Gastroesophageal sphincter (tissue), 3 donors: ENCODE measurements around the gene PKNOX1.
"Not testable (repeated sequence)": the region's sequence is repeated elsewhere in the genome, so short reads cannot be mapped to it uniquely, and the experiment has no call there.

Experiments
- CTCF ChIP-seq, 4 experiments: fragments of 200-600 bp in 2 of 4; fragments of 450-650 bp in 2 of 4; sonication (generic) in 1 of 4; IDR thresholded peaks; one replicate each; pipeline ENCODE4 v1.5.1; 2017 to 2019; ENCODE audit warnings: antibody characterized with exemption in 4 of 4, mild to moderate bottlenecking in 2 of 4, moderate library complexity in 2 of 4
- EP300 ChIP-seq: sonication (generic); formaldehyde crosslinking; IDR thresholded peaks from one replicate; pipeline ENCODE4 v1.6.1; 2017; ENCODE audit warnings: antibody characterized with exemption, mild to moderate bottlenecking
- POLR2AphosphoS5 ChIP-seq: sonication (generic); formaldehyde crosslinking; IDR thresholded peaks from one replicate; pipeline ENCODE4 v1.6.1; 2017; ENCODE audit warnings: antibody characterized with exemption

DNA sequence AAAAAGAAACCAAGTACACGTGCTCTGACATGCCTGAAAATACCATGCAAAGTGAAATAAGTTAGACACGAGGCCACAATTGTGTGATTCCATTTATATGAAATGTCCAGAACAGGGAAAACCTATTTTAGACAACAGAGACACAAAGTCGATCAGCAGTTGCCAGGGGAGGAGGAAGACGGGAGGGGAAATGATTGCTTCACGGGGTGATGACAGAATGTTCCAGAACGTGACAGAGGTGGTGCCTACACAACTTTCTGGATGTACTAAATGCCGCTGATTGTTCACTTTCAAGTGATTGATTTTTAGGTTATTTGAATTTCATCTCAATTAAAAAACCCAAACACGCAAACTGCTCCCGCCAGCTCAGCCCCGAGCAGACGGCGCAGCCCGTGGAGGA, 78.8 kb downstream of the PKNOX1 start:
- not testable (repeated sequence) for TF ChIP-seq CTCF (IDR thresholded peaks at IDR 0.05); POLR2AphosphoS5; EP300
